Measurements from ENCODE around the gene ZNF783.
"Not testable (repeated sequence)": the region's sequence is repeated elsewhere in the genome, so short reads cannot be mapped to it uniquely, and the experiment has no call there.

ZNF783 gene

GRCh38 chr7:149225656-149226055 lies 36.3 kb upstream of the ZNF783 start:
- WGBS, result 95% methylated on average over 22 of the region's 22 CpGs
- no peaks in the 10 kb centered on the region for H3K9me3 ChIP-seq (ENCODE audit: insufficient read depth, low read depth, low read length)

GRCh38 chr7:149226366-149226765 lies 35.6 kb upstream of the ZNF783 start:
- not testable (repeated sequence) for H3K4me3 ChIP-seq (ENCODE audit: low read length); H3K9ac ChIP-seq (ENCODE audit: low read depth, low read length); H3K27me3 ChIP-seq (ENCODE audit: insufficient read depth, low read length); H3K4me1 ChIP-seq (ENCODE audit: insufficient read depth, low read length); H3K27ac ChIP-seq (ENCODE audit: low read depth, low read length); H3K9me3 ChIP-seq (ENCODE audit: insufficient read depth, low read depth, low read length)
- WGBS, result 96% methylated on average over 17 of the region's 17 CpGs
- H3K36me3 ChIP-seq (ENCODE audit: insufficient read depth, low read length), result peaks cover 32% of the 10 kb centered on the region

More at GRCh38 chr7:149225656-149226055, 36.3 kb upstream of the ZNF783 start:
- H3K27me3 ChIP-seq (ENCODE audit: insufficient read depth, low read length), result no peaks in the 10 kb centered on the region
- H3K4me1 ChIP-seq (ENCODE audit: insufficient read depth, low read length), result no peaks in the 10 kb centered on the region
- no peak overlapping the region for H3K9ac ChIP-seq (ENCODE audit: low read depth, low read length)
- H3K36me3 ChIP-seq (ENCODE audit: insufficient read depth, low read length), result peaks cover 39% of the 10 kb centered on the region
- H3K27ac ChIP-seq (ENCODE audit: low read depth, low read length), result no peak overlapping the region
- H3K4me3 ChIP-seq (ENCODE audit: low read length), result no peak overlapping the region

GRCh38 chr7:149226840-149227494 lies 35.0 kb upstream of the ZNF783 start:
- peaks cover 27% of the 10 kb centered on the region for H3K36me3 ChIP-seq (ENCODE audit: insufficient read depth, low read length)

GRCh38 chr7:149228831-149229471 lies 33.0 kb upstream of the ZNF783 start:
- H3K4me1 ChIP-seq (ENCODE audit: insufficient read depth, low read length), result no peaks in the 10 kb centered on the region
- no peak overlapping the region for H3K4me3 ChIP-seq (ENCODE audit: low read length)
- no peaks in the 10 kb centered on the region for H3K9me3 ChIP-seq (ENCODE audit: insufficient read depth, low read depth, low read length)
- no peaks in the 10 kb centered on the region for H3K27me3 ChIP-seq (ENCODE audit: insufficient read depth, low read length)
- no peak overlapping the region for H3K9ac ChIP-seq (ENCODE audit: low read depth, low read length)
- H3K36me3 ChIP-seq (ENCODE audit: insufficient read depth, low read length), result peaks cover 16% of the 10 kb centered on the region
- WGBS, result 70% methylated on average over 7 of the region's 7 CpGs
- no peak overlapping the region for H3K27ac ChIP-seq (ENCODE audit: low read depth, low read length)

More at GRCh38 chr7:149226840-149227494, 35.0 kb upstream of the ZNF783 start:
- no peaks in the 10 kb centered on the region for H3K27me3 ChIP-seq (ENCODE audit: insufficient read depth, low read length)
- H3K27ac ChIP-seq (ENCODE audit: low read depth, low read length), result no peak overlapping the region
- H3K9ac ChIP-seq (ENCODE audit: low read depth, low read length), result no peak overlapping the region
- H3K4me1 ChIP-seq (ENCODE audit: insufficient read depth, low read length), result no peaks in the 10 kb centered on the region
- no peak overlapping the region for H3K4me3 ChIP-seq (ENCODE audit: low read length)
- WGBS, result 68% methylated on average over 6 of the region's 6 CpGs
- no peaks in the 10 kb centered on the region for H3K9me3 ChIP-seq (ENCODE audit: insufficient read depth, low read depth, low read length)

GRCh38 chr7:149229526-149229925 lies 32.5 kb upstream of the ZNF783 start:
- 72% methylated on average over 6 of the region's 6 CpGs for whole genome bisulfite sequencing
- Histone ChIP-seq H3K27ac (ENCODE audit: low read depth, low read length) (no peak overlapping the region), H3K36me3 (ENCODE audit: insufficient read depth, low read length) (peaks cover 12% of the 10 kb centered on the region), H3K4me1 (ENCODE audit: insufficient read depth, low read length) (no peaks in the 10 kb centered on the region), H3K4me3 (ENCODE audit: low read length) (no peak overlapping the region), H3K9ac (ENCODE audit: low read depth, low read length) (no peak overlapping the region), H3K9me3 (ENCODE audit: insufficient read depth, low read depth, low read length) (no peaks in the 10 kb centered on the region), H3K27me3 (ENCODE audit: insufficient read depth, low read length) (no peaks in the 10 kb centered on the region)

GRCh38 chr7:149232362-149232761 lies 29.6 kb upstream of the ZNF783 start:
- Histone ChIP-seq H3K9ac (ENCODE audit: low read depth, low read length) (no peak overlapping the region), H3K4me1 (ENCODE audit: insufficient read depth, low read length) (no peaks in the 10 kb centered on the region), H3K27me3 (ENCODE audit: insufficient read depth, low read length) (no peaks in the 10 kb centered on the region), H3K4me3 (ENCODE audit: low read length) (no peak overlapping the region), H3K36me3 (ENCODE audit: insufficient read depth, low read length) (no peaks in the 10 kb centered on the region), H3K9me3 (ENCODE audit: insufficient read depth, low read depth, low read length) (no peaks in the 10 kb centered on the region), H3K27ac (ENCODE audit: low read depth, low read length) (no peak overlapping the region)
- WGBS, result 86% methylated on average over 2 of the region's 2 CpGs

GRCh38 chr7:149233655-149234204 lies 28.3 kb upstream of the ZNF783 start:
- H3K9ac ChIP-seq (ENCODE audit: low read depth, low read length); H3K27ac ChIP-seq (ENCODE audit: low read depth, low read length); H3K36me3 ChIP-seq (ENCODE audit: insufficient read depth, low read length); H3K4me3 ChIP-seq (ENCODE audit: low read length); H3K27me3 ChIP-seq (ENCODE audit: insufficient read depth, low read length); H3K9me3 ChIP-seq (ENCODE audit: insufficient read depth, low read depth, low read length); H3K4me1 ChIP-seq (ENCODE audit: insufficient read depth, low read length): not testable (repeated sequence)
- 86% methylated on average over 7 of the region's 7 CpGs for WGBS

- no peaks in the 10 kb centered on the region; the same call in 1 of the 2 replicates for H3K4me1 ChIP-seq (ENCODE audit: insufficient read depth, low read length)
- peaks cover 3% of the 10 kb centered on the region; the same call in 1 of the 2 replicates for H3K36me3 ChIP-seq (ENCODE audit: insufficient read depth, low read length)
- H3K4me3 ChIP-seq (ENCODE audit: low read length), result no peak overlapping the region
- no peak overlapping the region for H3K9ac ChIP-seq (ENCODE audit: low read depth, low read length)
- H3K27ac ChIP-seq (ENCODE audit: low read depth, low read length), result no peak overlapping the region
- 83% methylated on average over 7 of the region's 7 CpGs for WGBS
- no peaks in the 10 kb centered on the region for H3K9me3 ChIP-seq (ENCODE audit: insufficient read depth, low read depth, low read length)
- peaks cover 8% of the 10 kb centered on the region; the same call in 1 of the 2 replicates for H3K27me3 ChIP-seq (ENCODE audit: insufficient read depth, low read length)
Observed at GRCh38 chr7:149237502-149237901, 24.5 kb upstream of the ZNF783 start.

- Histone ChIP-seq H3K27ac (ENCODE audit: low read depth, low read length) (no peak overlapping the region), H3K9ac (ENCODE audit: low read depth, low read length) (no peak overlapping the region), H3K36me3 (ENCODE audit: insufficient read depth, low read length) (peaks cover 6% of the 10 kb centered on the region; the same call in 1 of the 2 replicates), H3K4me3 (ENCODE audit: low read length) (no peak overlapping the region), H3K9me3 (ENCODE audit: insufficient read depth, low read depth, low read length) (0 out of 2 replicates have a peak, but pooled peaks cover 2% of the 10 kb centered on the region), H3K4me1 (ENCODE audit: insufficient read depth, low read length) (no peaks in the 10 kb centered on the region; the same call in 1 of the 2 replicates), H3K27me3 (ENCODE audit: insufficient read depth, low read length) (peaks cover 8% of the 10 kb centered on the region; the same call in 1 of the 2 replicates)
- WGBS, result 89% methylated on average over 3 of the region's 3 CpGs
Observed at GRCh38 chr7:149238051-149238450, 23.9 kb upstream of the ZNF783 start.

GRCh38 chr7:149239345-149240143 lies 22.5 kb upstream of the ZNF783 start, which contains the start of gene ZNF212:
Gene ZNF212, plus strand, starts transcription at chr7:149239651. Its CDS starts 128 bp downstream, at chr7:149239779.
- WGBS, result under 1% methylated on average over 64 of the region's 64 CpGs
- Histone ChIP-seq H3K9ac (ENCODE audit: low read depth, low read length) (peak within 1 kb of the TSS; percentile 90), H3K9me3 (ENCODE audit: insufficient read depth, low read depth, low read length) (0 out of 2 replicates have a peak, but pooled peaks cover 2% of the 10 kb centered on the region), H3K36me3 (ENCODE audit: insufficient read depth, low read length) (peaks cover 6% of the 10 kb centered on the region; the same call in 1 of the 2 replicates), H3K4me3 (ENCODE audit: low read length) (peak within 1 kb of the TSS; percentile 97), H3K4me1 (ENCODE audit: insufficient read depth, low read length) (no peaks in the 10 kb centered on the region; the same call in 1 of the 2 replicates), H3K27me3 (ENCODE audit: insufficient read depth, low read length) (peaks cover 8% of the 10 kb centered on the region; the same call in 1 of the 2 replicates), H3K27ac (ENCODE audit: low read depth, low read length) (peak within 1 kb of the TSS; percentile 81)
